NCI-H1092 treated with DMSO at 0.1 percent for 48 hours (cell line): ENCODE measurements around the gene ATG4D.
A peak's percentile ranks its signal among the peaks of the same experiment; 100 is the strongest.

Experiments
- DNase-seq: peaks from one replicate; lab custom pipeline; 2025; lab: John Stamatoyannopoulos, UW

ATG4D gene

GRCh38 chr19:10580979-10581631, 37.4 kb downstream of the ATG4D start:
- peak; percentile 84 for DNase-seq

DNA sequence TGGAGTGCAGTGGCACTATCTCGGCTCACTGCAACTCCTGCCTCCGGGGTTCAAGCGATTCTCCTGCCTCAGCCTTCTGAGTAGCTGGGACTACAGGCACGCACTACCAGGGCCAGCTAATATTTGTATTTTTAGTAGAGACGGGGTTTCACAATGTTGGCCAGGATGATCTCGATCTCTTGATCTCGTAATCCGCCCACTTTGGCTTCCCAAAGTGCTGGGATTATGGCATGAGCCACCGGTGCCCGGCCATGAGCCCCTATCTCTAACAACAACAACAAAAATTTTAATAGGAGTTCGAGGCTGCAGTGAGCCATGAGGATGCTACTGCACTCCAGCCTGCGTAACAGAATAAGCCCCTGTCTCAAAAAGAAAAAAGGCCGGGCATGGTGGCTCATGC, 38.4 kb downstream of the ATG4D start:
- no peak for DNase-seq

DNA sequence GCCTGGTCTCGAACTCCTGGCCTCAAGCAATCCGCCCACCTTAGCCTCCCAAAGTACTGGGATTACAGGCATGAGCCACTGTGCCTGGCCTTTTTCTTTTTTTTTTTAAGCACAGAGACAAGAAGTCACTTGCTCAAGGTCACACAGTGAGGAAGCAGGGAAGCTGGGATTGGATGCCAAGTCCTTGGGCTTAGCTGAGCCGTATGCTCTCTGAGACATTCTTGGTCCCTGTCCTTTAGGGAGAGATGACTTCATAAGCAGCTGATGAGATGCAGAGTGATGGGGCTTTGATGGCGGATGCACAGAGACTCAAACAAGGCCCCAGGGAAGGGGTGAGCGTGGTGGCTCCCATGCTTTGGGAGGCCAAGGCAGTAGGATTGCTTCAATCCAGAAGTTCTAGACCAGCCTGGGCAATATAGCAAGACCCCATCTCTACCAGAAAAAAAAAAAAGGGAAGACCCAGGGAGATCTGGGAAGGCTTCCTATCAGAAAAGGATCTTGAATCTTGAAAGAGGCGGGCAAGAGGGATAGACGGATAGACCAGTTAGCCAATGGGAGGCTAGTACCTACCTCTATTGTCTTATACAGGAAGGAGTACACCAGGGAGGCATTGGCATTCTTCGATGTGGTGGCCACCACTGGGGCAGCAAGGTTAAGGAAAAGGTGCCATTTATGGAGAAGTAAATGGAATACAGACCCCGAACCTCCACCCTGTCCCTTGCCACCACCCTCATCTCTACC, 39.5 kb downstream of the ATG4D start:
- no peak for DNase-seq

DNA sequence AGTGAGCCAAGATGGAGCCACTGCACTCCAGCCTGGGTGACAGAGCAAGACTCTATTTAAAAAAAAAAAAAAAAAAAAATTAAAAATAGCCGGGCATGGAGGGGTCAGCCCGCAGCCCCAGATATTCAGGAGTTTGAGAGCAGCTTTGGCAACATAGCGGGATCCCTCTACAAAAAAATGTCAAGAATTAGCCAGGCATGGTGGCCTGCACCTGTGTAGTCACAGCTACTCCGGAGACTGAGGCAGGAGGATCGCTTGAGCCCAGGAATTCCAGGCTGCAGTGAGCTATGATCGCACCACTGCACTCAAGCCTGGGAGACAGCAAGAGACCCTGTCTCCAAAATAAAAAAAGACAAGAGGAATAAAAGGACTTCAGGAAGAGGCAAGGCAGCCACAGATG, 42.7 kb downstream of the ATG4D start:
- no peak for DNase-seq

GRCh38 chr19:10587022-10587838, 43.5 kb downstream of the ATG4D start, which contains the start of gene AP1M2:
Gene AP1M2 (minus strand): TSS chr19:10587312. CDS start chr19:10587231, 81 bp downstream.
- DNase-seq, result no peak

DNA sequence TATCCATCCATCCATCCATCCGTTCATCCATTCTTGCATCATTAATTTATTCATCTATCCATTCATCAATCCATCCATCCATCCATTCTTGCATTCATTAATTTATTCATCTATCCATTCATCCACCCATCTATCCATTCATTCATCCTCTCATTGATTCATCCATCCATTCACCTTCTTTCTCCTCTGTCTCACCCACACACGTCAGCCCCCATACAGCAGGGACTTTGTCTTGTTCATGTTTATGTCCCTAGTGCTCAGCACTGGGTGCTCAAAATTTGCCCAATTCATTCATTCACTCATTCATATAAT, 44.1 kb downstream of the ATG4D start:
- DNase-seq, result no peak

GRCh38 chr19:10593148-10593547, 49.4 kb downstream of the ATG4D start:
- no peak for DNase-seq

- no peak for DNase-seq
Observed at GRCh38 chr19:10593820-10594637, 50.3 kb downstream of the ATG4D start.

DNA sequence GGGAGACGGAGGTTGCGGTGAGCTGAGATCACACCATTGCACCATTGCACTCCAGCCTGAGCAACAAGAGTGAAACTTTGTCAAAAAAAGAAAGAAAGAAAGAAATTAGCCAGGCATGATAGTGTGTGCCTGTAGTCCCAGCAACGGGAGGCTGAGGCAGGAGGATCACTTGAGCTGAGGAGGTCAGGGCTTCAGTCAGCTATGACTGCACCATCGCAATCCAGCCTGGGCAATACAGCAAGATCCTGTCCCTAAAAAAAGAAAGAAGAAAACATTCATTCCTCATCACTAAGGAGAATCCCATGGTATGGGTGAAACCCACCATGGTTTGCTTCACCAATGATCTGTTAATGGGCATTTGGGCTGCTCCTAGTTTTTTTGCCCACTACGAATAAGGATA, 56.4 kb downstream of the ATG4D start:
- DNase-seq, result no peak

GRCh38 chr19:10601999-10602329, 58.3 kb downstream of the ATG4D start:
- no peak for DNase-seq

- DNase-seq, result peak; percentile 50
Observed at GRCh38 chr19:10602330-10603083, 58.8 kb downstream of the ATG4D start.
